NCI-H1092 (cell line): Measurements from ENCODE around the gene SPTBN4.
"Not testable (repeated sequence)": the region's sequence is repeated elsewhere in the genome, so short reads cannot be mapped to it uniquely, and the experiment has no call there.

Source experiments
- DNase-seq: peaks from one replicate; lab custom pipeline; 2025; lab: John Stamatoyannopoulos, UW

The SPTBN4 gene

GRCh38 chr19:40507892-40508291 lies 41.1 kb downstream of the SPTBN4 start:
- DNase-seq: no peak

GRCh38 chr19:40508739-40509260 lies 42.0 kb downstream of the SPTBN4 start:
- no peak for DNase-seq

GRCh38 chr19:40510526-40511115 lies 43.8 kb downstream of the SPTBN4 start:
- no peak for DNase-seq

GRCh38 chr19:40511487-40511886 lies 44.7 kb downstream of the SPTBN4 start:
- DNase-seq: no peak

GRCh38 chr19:40512110-40512472 lies 45.3 kb downstream of the SPTBN4 start:
- no peak for DNase-seq

GRCh38 chr19:40512473-40513344 lies 45.9 kb downstream of the SPTBN4 start:
- no peak for DNase-seq

GRCh38 chr19:40513345-40513678 lies 46.5 kb downstream of the SPTBN4 start:
- DNase-seq: no peak

- DNase-seq: no peak
Measured at GRCh38 chr19:40513741-40514315, 47.0 kb downstream of the SPTBN4 start.

- no peak for DNase-seq
Measured at GRCh38 chr19:40517248-40517647, 50.4 kb downstream of the SPTBN4 start.

- no peak for DNase-seq
Measured at GRCh38 chr19:40519352-40520322, 52.8 kb downstream of the SPTBN4 start.

GRCh38 chr19:40521276-40521675 lies 54.5 kb downstream of the SPTBN4 start:
- DNase-seq: no peak

GRCh38 chr19:40521900-40522299 lies 55.1 kb downstream of the SPTBN4 start:
- DNase-seq: not testable (repeated sequence)

- peak; percentile 40 for DNase-seq
Measured at GRCh38 chr19:40523322-40524047, 56.7 kb downstream of the SPTBN4 start.

- DNase-seq: no peak
Measured at GRCh38 chr19:40524133-40524549, 57.3 kb downstream of the SPTBN4 start.

- no peak for DNase-seq
Measured at GRCh38 chr19:40524655-40525054, 57.9 kb downstream of the SPTBN4 start.

- DNase-seq: no peak
Measured at GRCh38 chr19:40525234-40526051, 58.6 kb downstream of the SPTBN4 start.

GRCh38 chr19:40528078-40528477 lies 61.3 kb downstream of the SPTBN4 start:
- no peak for DNase-seq

GRCh38 chr19:40528533-40529092 lies 61.8 kb downstream of the SPTBN4 start:
- no peak for DNase-seq

GRCh38 chr19:40529093-40529954 lies 62.5 kb downstream of the SPTBN4 start:
- DNase-seq: peak; percentile 84
